ENCODE measurements around the gene ANXA4.

The ANXA4 gene

DNA sequence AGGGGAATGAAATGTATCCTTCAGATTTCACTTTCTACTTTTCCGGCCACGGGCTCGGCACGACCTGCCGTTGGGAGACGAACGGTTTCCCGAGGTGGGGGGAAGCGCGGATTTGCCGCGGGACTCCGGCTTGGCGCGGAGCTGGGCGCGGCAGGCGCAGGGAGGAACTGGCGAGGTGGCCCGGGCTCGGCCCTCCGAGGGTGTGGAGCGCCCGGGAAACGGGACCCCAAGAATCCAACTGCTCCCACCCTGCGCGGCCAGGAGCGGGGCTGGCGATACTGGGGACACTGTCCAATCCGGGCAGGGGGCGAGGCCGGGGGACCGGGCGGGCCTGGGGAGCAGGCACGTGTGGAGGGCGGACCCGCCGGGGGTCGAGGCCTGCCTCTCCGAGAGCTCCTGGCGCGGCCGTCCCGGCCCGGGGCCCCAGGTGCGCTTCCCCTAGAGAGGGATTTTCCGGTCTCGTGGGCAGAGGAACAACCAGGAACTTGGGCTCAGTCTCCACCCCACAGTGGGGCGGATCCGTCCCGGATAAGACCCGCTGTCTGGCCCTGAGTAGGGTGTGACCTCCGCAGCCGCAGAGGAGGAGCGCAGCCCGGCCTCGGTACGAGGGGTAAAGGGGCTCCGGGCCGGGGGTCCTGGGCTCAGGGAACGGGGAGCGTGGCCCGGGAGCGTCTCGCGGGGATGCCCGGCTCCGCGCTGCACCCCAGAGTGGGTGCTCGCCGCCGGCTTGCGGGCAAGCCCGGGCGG lies at the start of gene ANXA4:
ANXA4 (plus strand) TSS at position 560 of the 747 bp plus-strand sequence. CDS start 39,432 bp downstream, outside the sequence.
- DNase-seq = peak; percentile 60

DNA sequence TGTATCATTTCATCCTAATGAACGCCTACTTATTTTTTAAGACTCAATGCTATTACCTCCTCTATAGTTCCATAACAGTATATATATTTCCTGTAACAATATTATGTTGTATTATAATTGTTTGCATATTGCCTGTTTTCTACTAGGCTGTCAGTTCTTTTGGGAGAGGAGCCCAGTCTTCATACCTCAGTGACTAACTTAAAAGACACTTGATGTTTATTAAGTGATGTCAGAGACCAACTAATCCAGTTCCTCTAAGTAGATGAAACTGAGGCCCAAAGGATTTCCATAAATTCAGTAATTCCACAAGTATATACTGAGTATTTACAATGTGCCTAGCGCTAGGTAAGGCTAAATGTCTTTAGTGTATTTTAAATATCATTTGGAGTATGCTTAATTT lies 49.5 kb upstream of the ANXA4 start:
- DNase-seq = no peak

DNA sequence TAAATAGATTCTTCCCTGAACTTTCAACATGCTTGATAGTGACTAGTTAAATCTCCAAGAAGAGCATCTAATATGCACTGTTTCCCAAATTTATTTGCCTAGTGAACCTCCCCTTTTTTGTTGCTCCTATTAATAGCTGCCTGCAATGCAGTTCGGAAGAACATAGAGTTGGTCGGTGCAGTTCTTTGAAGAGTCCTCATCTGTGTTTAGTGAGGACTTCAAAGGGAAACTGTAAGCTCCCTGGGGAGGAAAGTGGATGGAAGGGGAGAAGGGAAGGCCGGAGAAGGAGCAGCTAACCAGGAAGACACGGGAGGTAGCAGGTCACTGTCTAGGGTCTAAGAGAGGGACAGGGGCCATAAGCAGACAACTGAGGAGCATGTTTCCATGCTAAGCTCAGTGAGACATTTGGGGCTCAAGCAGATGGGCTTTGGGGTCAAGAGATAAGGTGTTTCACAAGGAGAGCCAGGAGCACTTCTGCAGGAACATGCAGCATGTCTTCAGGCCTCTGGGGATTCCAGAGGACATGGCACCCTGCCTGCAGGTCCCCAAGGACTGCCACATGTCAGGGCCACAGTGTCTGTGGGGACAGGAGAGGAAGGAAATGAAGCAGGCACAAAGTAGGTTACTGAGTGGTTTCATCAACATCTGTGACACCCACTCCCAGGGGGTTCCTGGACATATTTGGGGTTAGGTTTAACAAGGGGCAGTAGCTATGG lies 48.7 kb upstream of the ANXA4 start:
- DNase-seq = no peak

DNA sequence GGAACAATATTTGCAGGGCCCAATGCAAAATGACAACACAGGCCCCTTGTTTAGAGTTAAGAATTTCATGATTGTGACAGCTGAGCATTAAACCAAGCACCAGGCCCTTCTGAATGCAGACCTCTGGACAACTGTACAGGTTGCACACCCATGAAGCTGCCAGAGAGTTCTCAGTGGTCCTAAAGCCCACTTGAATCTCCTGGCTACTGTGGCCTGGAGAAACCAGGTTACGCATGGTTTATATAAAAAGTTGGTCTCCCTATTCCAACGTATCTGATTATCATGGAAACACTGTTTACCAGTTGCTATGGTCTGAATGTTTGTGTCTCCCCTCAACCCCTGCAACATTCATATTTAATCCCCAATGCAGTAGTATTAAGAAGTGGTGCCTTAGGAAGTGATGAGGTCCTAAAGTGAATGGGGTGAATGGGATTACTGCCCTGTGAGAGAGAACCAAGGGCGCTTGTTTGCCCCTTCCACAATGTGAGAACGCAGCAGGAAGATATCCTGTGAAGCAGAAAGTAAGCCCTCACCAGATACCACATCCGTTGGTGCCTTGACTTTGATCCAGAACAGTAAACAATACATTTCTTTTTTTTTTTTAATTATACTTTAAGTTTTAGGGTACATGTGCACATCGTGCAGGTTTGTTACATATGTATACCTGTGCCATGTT lies 48.0 kb upstream of the ANXA4 start:
- no peak for DNase-seq

DNA sequence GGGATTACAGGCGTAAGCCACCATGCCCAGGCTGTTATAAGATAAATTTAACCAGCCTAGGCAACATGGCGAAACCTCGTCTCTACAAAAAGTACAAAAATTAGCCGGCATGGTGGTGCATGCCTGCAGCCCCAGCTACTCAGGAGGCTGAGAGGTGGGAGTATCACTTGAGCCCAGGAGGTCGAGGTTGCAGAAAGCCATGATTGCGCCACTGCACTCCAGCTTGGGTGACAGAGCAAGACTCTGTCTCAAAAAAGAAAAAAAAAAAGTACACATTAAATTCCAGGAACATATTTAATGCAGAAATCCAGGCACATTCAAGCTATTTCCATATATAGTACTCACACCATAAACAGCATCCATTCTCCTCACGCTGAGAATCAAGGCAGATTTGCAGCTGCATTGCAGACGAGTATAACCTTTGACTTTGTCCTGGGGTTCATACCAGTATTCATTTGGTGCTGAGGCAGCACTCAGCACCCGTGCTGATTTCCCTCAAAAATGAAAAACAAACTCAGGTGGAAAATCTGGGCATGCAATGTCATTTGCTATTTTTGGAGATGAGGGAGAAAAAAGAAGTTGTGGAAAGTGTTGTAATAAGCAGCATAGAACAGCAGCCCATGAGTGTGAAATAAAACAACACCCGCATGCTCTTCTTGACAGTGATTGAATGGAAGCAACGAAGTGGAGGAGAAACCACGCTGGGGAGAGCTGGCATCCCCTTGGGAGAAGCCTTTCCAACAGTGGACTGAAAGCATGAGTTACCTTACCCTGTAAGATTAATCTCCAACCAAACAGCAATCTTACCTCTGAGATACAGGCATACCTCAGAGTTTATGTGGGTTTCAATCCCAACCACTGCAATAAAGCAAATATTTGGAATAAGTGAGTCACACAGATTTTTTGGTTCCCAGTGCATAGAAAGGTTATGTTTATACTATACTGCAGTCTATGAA lies 46.8 kb upstream of the ANXA4 start:
- no peak for DNase-seq

DNA sequence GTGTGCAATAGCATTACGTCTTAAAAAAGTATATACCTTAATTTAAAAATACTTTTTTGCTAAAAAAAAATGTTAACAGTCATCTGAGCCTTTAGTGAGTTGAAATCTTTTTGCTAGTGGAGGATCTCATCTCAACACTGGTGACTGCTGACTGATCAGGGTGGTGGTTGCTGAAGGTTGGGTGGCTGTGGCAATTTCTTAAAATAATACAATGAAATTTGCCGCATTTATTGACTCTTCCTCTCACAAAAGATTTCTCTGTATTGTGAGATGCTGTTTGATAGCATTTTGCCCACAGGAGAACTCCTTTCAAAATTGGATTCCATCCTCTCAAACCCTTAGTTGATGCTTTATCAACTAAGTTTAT lies 46.1 kb upstream of the ANXA4 start:
- no peak for DNase-seq

DNA sequence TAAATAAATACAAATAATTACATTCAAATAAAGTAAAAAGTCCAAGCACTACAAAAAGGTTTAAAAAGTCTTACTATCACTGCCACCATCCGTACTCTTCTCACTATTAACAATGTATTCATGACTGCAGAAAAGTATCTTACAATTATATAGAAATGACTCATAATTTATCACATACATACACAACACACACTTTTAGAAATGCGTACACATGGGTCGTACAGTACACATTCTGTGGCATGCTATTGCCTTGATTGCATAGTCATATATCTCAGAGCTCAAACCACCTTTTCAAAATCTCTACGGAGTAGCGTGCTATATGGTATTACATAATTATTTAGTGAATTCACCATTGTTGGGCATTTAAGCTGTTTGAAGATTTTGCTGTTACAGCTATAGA lies 41.6 kb upstream of the ANXA4 start:
- DNase-seq = no peak

DNA sequence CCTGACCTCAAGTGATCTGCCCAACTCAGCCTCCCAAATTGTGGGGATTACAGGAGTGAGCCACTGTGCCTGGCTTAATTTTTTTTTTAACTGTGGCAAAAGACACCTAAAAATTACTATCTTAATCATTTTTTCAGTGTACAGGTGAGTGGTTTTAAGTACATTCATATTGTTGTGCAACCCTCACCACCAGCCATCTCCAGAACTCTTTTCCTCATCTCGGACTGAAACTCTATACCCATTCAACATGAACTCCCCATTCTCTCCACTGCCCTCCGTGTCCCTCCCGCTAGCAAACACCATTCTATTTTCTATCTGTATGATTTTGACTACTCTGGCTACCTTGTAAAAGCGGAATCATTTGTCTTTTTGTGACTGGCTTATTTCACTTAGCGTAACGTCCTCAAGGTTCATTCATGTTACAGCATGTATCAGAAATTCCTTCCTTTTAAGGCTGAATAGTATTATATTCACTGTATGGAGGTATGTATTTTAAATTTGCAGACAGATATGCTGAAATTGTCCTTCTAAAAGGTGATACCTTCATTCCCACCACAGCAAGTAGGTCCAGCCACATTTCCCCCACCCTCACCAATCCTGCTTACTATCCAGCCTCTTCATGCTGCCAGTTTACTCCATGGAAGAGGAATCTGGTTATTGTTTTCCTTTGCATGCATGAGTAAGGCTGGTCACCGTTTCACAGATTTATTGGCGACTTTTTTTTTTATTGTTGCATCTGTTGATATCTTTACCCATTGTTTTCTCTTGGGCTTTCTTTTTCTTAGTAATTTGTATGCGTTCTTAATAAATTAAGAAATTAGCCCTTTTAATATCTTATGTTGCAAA lies 40.6 kb upstream of the ANXA4 start:
- DNase-seq = no peak

DNA sequence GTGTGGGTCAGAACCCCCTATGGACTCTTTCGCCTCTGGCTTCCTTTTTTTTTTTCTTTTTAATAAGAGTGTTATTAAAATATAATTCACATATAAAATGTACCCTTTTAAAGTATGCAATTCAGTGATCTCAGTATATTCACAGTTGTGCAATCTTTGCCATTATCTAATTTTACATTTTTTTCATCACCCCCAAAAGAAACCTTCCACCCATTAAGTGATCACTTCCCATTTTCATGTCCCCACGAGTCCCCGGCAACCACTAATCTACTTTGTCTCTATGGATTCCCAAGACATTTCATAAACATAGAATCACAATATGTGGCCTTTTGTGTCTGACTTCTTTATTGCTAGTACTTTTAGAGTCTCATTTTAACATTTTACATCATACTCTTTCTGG lies 38.7 kb upstream of the ANXA4 start:
- no peak for DNase-seq

DNA sequence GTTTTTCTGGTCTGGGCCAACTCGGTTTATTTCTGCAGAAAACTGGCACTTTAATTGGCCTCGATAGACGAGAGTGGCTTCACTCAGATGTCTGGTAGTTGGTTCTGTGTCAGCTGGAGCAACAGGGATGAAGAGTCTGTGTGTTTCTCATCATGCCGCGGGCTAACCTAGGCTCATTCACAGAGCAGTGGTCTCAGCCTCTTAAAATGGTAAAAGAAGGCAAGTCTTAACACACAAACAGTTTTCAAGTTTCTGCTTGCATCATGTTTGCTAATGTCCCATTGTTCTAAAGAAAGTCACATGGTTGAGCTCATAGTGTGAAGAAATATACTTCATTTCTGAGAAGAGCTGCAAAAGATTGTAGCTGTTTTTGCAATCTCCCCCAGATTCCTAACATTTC lies 37.5 kb upstream of the ANXA4 start:
- peak; percentile 11 for DNase-seq

DNA sequence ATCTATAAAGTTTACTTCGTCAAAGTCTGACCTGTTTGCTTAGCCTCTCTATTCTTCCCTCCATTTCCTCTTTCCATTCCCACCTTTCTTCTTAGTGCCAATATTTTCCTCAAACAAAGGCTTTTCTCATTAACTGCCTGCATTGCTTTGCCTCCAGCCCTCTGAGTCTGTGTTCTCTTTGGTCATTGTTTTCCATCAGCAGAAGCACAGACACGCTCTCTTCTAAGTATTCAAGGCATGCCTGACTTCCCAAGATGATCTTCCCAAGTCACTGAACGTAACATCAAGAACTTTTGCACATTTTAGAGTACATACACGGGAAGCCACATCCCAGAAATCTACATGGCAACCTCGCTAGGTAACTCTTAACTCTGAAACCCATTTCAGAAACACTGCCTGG lies 32.6 kb upstream of the ANXA4 start:
- DNase-seq = no peak

DNA sequence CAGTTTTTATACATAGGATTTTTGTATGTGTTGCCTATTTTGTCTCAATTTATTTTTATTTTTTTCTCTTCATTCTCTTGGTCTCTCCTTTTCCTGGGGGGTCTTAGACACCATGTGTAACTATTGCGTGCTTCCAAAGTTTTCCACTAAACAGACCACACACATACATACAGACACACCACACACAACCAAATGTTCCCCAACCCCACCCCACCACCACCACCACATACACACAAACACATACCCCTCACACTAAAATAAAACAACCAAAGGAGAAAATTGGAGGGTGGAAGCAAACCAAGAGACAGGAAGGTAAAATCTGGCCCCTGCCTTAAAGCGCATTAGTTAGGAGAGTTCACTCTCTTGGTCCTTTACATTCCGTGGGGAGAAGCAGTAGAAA lies 30.0 kb upstream of the ANXA4 start:
- no peak for DNase-seq

DNA sequence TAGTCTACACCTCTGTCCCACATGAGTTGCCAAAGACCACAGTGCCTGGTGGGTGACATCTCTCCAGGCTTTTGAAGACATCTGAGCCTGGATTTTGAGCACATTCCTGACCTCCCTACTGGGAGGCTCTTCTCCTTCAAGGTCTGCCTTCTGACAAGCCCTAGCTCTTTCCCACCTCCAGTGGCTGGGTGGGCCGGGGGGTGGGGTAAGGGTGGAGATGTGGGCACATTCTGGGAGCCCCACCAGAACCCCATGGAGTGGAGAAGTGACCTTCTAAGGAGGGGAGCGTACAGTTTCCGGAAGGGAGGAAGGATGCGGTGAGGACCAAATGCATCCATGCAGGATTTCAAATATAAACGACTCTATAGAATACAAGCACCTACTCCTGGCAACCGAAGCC lies 27.9 kb upstream of the ANXA4 start:
- no peak for DNase-seq

DNA sequence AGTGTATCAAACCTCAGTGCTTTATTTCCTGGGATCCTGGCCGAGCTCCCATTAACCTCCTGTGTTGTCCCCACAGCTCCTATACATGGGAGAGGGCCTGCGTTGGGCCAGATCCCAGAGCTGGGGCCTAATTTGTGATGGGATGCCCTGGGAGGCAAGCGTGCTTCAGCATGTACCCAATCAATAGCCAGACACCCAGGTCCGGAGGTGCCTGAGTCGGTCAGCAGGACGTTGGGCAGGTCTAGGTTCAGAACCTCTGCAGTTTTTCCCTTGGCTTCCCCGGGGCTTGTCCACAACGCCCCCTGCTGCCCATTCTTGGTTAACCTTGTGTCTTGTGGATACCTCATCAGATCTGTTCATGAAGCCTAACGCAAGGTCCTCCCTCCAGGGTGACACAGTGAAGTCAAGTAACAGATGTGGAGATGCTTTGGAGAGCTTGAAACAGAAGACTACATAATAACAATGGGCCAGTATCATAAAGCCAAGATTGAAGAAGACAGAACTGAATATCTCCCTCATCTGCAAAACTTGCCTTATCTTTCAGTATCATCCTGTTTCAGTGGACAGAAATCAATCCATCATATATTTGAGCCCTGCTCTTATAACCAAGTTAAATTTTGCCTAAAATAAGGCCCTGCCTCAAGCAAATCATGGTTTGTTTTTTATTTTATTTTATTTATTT lies 27.3 kb upstream of the ANXA4 start:
- DNase-seq = peak; percentile 86

DNA sequence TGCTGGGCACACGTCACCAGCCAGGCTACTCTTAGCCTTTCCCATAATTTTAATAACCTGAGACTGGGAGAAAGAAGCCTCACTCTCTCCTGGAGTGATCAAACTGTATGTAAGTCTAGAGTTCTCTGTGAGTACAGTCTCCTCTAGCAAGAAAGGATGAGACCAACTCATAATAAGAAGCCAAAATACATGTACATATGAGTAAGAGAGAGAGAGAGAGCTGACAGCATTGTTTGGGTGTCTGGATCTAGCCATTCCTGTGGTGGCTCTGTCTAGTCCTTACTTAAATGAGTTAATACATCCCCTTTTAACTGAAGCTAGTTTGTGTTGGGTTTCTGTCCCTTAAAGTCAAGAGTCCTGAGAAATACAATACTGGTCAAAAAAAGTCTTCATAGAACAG lies 26.0 kb upstream of the ANXA4 start:
- no peak for DNase-seq

DNA sequence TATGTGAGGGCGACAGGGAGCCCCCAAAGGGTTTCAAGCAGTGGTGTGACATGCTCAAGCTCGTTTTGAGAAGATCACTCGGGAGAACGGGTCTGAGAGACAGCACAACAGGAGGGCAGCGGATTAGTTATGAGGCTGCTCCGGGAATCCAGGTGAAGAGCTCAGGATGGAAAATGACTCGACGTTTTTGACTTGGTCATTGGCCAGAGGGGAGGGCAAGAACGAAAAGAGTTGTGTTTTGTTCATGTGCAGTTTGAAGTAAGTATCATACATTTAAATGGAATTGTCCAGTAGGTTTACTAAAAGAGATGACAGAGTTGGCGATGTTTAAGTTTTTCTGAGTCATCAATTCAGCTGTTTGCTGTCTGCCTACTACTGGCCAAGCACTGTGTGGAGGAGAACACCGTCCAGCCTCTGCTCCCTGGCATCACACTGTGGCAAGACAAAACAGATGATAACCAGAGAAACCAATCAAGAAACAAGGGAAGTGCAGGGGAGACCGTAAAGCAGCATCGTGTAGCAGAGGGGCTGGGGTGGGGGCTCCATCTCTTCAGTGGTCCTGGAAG lies 25.3 kb upstream of the ANXA4 start:
- no peak for DNase-seq

DNA sequence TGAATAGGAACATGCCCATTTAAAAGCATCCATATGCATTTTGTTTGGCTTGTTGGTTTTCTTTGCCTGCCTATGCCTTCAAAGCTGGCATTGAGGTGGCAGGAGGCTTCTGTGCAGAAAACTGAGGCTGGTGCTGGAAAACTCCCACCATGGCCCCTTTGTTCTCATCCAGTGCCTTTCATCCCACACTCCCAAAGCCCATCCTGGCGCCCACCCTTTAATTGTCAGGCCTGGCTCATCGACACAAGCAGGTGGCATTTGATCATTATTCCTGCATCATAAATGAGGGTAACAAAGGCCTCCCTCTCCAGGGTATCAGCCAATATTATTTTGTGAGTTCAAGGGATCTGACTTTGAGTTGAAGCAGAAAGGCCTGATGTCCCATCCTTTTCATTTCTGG lies 24.7 kb upstream of the ANXA4 start:
- no peak for DNase-seq

DNA sequence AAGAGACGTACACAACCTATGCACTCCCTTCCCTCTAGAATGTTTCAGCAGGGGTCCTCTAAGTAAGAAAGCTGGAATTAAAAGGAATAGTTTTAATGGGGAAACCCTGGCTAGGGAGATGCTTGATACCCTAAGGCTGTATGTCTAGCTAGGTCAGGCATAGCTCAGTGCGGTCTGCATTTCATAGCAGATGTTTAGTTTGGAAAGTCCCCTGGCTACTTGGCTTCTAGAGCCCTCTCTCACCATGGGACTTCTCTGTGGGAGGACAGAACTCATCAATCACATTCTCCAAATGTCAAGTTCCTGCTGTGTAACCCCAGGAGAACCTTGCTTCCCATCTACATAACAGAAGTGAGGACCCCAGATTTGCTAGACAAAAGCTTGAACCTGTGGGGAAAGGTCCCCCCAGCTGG lies 24.1 kb upstream of the ANXA4 start:
- no peak for DNase-seq

DNA sequence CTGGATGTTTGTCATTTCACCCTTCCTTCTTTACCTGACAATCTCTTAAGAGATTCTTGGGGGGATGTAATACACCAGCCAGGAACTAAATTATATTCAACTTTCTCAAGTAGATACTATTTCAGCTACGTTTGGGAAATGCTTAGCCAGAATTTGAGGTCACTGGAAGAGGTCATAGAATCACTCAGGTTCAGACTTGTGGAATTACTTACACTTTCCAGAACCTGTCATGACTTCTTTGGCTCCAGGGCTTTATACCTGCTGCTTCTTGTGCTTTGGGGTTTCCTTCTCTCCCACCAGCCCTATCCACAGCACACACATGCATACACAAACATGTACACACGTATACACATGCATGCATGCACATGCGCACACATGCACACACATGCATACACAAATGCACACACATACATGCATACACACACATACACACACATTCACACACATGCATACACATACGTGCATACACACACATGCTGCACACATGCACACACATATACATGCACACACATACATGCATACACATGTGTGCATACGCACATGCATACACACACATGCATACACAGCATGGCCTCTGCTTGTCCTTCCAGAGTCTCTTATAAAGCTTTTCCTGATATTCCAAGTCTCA lies 23.5 kb upstream of the ANXA4 start:
- no peak for DNase-seq

DNA sequence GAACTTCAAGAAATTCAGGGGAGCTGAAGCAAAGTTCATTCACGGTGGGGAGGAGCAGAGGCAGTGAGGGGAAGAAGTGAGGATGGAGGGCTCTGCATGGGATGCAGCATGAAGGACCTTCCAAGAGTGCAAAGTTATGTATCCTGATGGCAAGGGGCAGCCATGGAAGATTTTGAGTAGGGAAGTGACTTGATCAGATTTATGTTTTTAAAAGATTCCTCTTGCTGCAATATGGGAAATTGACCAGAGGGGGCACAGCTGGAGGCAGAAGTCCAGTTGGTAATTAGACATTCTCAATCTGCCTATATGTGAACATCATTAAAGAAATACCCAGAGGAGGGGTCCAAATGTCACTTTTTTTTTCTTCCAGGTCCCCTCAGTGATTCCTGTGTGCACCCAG lies 21.5 kb upstream of the ANXA4 start:
- peak; percentile 42 for DNase-seq

DNA sequence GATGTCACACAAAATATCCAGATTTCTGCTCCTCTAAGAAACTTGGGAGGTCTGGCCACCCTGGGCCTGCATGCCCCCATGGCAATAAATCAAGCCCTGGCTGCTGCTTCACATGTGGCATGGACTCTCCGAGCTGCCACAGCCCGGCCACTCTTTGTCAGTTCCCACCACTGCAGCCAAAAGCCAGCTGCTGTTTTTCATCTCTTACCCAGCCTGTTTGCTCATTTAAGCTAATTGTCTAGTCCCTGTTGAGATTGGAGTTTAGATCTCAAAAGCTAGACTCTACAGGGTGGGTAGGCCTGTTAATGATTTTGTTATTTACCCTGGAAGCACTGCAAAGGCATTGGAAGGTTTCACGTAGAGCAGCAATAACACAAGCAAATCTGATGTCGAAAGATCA lies 20.9 kb upstream of the ANXA4 start:
- no peak for DNase-seq

All from OCI-M1 (cell line).